GM20431 (cell line): ENCODE data around the gene UNC93B1.

Source experiments
- in situ Hi-C: fragments of 300-500 bp; cut with MseI, MboI; formaldehyde crosslinking; loops from one replicate; pipeline ENCODE4 v1.15.0; 2020; ENCODE audit warnings: low sequenced_read_pairs; ENCODE audit not compliant: unreplicated experiment

Gene UNC93B1, protein sequence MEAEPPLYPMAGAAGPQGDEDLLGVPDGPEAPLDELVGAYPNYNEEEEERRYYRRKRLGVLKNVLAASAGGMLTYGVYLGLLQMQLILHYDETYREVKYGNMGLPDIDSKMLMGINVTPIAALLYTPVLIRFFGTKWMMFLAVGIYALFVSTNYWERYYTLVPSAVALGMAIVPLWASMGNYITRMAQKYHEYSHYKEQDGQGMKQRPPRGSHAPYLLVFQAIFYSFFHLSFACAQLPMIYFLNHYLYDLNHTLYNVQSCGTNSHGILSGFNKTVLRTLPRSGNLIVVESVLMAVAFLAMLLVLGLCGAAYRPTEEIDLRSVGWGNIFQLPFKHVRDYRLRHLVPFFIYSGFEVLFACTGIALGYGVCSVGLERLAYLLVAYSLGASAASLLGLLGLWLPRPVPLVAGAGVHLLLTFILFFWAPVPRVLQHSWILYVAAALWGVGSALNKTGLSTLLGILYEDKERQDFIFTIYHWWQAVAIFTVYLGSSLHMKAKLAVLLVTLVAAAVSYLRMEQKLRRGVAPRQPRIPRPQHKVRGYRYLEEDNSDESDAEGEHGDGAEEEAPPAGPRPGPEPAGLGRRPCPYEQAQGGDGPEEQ

DNA sequence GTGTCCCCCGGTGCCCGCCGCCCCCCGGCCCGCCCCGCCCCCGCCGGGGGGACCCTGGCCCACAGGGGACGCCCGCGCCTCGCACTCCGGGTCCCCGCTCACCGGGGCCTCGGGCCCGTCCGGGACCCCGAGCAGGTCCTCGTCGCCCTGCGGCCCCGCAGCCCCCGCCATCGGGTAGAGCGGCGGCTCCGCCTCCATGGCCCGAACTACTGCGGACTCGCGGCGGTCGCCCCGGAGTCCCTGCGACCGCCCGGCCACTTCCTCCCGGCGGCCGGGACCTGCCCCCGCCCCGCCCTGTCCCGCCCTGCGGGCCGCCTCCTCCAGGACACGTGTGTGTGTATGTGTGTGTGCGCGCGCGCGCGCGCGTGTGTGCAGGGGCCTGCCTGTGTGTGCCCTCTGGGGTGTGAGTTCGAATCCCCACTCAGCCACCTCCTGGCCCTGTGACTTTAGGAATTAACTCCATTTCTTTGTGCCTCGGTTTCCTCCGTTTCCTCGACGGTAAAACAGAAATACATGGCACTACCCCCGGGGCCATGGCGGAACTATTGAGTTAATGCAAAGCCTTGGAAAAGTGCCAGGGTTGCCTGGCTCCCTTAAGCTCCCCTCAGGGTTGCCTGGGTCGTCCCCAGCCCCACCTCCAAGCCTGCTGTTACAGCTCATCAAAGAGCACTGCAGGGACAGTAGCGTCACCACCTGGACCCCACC, at the start of gene UNC93B1:
Gene UNC93B1 (minus strand): TSS at position 252 of the 705 bp plus-strand sequence. CDS start 54 bp downstream, at position 198.
- in situ Hi-C loops = loop anchor here (10.0 kb wide), 1 partner anchor 191 kb away; no protein-coding TSS in a partner anchor

DNA sequence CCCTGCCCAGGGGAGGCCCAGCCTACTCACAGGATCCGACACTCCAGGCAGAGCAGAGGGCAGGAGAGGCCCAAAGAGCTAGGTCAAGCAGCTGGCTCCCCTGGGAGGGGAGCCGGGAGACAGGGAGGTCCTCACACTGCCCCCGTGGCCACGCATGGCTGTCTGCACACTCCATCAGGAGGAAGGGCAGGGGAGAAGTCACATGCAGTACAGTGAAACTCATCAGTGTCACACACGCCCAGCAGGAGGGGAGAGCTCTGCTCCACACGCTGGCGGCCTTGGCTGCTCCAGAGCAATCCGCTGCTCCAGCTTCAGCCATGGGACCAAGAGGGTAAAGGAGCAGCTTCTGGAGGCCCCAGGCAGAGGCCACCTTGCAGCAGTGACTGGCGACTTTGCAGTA, 49.2 kb upstream of the UNC93B1 start:
- in situ Hi-C loops = no loop called here

DNA sequence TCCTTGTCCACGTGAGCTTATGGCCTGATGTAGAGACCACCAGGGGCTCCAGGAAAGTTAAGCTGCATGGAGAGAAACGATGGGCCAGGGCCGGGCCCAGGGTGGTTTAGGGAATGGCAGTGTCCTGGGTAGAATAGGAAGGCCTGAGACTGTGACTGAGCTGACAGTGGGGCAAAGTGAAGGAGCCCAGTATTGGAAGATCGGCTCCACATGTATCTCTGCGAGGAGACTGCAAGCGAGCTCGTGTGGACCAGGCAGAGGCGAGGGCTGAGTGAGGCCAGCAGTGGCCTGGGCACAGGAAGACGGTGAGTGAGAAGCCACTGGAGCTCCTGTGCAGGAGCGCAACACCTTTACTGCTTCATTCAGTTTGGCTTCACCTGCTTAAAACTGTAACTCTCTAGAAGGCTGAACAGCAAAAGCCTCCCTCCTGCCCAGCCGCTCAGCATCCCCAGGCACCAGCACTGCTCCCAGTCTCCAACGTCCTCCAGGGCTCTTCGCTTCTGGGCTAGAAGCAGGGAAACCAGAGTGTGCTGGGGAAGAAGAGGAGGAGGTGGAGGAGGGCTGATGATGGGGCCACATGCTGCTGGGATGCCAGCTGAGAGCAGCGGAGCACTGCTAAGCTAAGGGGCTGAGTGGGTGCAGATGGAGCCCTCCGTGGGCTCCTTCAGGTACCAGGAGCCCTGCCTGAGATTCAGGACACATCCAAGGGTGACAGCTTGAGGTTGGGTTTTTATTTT, 48.4 kb upstream of the UNC93B1 start:
- in situ Hi-C loops = no loop called here

DNA sequence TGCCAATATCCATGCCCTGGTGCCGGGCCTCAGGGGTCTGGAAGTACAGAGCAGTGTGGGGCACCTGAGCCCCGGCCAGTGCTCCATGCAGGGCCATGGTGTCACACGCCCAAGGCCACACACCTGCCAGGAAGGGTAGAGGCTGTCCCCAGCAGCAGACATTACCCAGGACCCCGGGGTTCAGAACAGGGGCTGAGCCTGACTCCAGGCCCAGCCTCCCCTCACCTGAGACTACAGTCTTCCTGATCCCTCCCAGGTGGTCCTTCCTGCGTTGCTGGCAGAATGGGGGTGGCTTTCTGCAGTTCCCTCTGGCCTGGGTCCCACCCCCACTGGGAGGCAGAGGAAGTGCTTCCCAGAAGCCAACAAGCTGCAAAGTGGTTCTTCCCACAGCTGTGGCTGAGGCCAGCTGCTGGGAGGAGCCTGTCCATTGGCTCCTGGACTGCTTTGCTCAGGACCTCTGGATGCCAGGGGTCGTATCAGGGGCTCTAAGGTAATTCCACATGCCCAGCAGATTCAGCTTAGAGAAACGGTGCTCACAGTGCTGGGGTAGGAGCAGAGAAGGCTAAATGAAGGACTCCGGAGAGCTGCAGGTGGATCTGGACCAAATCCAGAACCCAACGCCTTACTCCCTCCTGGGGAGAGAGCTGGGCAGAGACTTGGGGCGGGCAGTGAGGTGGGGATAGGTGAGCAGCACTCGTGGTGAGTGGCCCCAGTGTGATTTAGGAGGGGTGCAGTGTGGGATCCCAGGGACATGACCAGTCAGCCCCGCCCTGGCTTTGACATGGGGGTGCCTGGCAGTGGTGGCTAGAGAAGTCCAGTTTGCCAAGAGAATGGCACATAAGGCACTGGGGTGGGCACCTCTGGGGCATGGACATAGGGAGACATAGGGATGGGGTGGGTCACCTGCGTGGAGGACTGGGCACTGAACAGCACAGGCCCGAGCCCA, 47.6 kb upstream of the UNC93B1 start:
- in situ Hi-C loops = no loop called here

DNA sequence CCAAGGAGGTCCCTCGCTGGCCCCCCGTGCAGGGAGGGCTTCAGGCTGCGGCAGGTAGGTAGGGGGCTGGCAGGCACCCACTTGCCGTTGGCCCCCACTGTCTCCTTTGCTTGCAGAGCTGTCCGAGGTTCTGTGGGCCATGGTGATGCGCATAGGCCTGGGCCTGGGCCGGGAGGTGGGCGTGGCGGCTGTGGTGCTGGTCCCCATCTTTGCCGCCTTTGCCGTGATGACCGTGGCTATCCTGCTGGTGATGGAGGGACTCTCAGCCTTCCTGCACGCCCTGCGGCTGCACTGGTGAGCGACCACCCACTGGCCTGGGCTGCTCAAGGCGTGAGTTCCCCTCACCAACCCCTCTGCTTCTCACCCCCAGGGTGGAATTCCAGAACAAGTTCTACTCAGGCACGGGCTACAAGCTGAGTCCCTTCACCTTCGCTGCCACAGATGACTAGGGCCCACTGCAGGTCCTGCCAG, 46.5 kb upstream of the UNC93B1 start:
- in situ Hi-C loops = no loop called here

DNA sequence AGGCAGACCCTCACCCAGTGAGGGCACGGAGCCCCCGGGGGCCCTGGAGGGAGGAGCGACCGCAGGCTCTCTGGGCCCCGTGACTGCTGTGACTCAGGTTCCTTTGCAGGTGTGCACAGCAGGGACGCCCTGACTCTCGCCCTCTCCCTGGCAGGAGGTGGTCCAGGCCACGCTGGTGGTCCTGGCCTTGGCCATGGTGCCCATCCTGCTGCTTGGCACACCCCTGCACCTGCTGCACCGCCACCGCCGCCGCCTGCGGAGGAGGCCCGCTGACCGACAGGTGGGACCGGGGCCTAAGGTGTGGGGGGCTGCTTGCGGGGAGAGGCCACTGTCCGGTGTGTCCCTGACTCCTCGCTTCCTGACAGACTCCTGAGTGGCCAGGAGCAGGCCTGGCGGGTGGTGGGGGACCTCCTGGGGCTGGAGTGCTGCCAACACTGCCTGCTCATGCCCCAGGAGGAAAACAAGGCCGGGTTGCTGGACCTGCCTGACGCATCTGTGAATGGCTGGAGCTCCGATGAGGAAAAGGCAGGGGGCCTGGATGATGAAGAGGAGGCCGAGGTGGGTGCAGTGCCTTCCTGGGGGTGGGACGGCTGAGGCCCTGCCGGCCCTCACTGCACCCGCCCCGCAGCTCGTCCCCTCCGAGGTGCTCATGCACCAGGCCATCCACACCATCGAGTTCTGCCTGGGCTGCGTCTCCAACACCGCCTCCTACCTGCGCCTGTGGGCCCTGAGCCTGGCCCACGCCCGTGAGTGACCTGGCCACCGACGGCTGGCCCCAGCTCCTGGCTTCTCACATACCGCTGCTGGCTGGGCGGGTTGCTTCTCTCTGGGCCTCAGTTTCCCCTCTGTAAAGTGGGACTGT, 45.8 kb upstream of the UNC93B1 start:
- in situ Hi-C loops = no loop called here

DNA sequence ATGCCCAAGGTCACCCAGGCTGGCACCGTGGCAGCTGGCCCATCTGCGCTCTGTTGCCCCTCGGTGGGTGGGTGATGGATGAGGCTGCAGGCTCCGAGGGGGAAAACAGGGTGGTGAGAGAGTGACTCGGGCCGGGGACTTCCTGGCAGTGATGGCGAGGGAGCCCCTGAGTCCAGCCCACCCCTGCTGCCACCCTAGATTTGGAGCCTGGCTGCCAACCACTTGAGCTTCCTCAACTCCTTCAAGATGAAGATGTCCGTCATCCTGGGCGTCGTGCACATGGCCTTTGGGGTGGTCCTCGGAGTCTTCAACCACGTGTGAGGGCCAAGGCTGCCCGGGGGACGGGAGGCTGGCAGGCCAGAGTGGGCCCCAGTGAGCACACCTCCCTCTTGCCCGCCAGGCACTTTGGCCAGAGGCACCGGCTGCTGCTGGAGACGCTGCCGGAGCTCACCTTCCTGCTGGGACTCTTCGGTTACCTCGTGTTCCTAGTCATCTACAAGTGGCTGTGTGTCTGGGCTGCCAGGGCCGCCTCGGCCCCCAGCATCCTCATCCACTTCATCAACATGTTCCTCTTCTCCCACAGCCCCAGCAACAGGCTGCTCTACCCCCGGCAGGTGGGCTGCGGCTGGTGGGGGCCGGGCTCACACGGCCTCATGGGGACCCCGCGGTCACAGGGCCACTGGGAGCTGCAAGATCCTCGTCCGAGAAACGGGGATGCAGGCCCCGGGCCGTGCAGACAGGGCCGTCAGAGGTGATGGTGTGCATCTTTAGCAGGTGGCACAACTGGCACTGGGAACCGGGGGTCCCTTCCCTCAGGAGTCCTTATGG, 45.0 kb upstream of the UNC93B1 start:
- in situ Hi-C loops = no loop called here

DNA sequence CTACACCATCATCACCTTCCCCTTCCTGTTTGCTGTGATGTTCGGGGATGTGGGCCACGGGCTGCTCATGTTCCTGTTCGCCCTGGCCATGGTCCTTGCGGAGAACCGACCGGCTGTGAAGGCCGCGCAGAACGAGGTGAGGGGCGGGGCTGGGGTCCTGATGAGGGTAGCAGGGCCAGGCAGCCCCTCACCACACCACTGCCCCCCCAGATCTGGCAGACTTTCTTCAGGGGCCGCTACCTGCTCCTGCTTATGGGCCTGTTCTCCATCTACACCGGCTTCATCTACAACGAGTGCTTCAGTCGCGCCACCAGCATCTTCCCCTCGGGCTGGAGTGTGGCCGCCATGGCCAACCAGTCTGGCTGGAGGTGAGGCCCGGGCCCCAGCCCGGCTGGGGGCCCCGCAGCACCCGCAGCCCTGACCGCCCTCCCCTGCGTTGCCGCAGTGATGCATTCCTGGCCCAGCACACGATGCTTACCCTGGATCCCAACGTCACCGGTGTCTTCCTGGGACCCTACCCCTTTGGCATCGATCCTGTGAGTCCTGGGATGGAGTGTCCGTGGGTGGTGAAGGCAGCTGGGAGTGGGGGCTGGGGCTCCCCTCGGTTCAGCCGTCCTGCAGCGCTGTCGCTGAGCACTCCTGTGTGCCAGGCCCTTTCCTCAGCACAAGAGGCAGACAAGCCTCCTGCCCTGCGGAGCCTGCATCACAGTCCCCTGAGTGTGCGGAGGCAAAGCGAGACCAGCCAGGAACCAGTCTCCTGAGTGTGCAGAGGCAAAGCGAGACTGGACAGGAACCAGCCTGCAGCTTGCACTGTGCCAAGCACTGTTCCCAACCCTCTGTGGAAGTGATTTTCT, 43.8 kb upstream of the UNC93B1 start:
- in situ Hi-C loops = no loop called here

DNA sequence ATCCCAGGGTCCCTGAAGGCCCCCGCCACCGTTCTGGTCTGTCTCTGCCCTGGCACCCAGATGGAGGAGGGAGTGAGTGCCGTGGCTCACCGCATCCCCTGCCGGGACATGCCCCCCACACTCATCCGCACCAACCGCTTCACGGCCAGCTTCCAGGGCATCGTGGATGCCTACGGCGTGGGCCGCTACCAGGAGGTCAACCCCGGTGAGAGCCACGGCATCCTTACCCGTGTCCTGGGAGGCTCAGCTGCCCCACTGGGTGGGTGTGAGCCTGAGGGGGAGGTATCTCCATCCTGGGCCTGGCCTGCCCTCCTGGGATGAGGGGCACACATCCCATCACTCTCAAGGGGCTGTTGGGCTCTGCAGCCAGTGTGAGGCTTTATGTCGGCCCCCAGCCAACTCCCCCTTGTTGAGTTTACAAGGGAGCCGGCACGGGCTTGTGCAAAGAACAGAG, 41.0 kb upstream of the UNC93B1 start:
- in situ Hi-C loops = no loop called here

DNA sequence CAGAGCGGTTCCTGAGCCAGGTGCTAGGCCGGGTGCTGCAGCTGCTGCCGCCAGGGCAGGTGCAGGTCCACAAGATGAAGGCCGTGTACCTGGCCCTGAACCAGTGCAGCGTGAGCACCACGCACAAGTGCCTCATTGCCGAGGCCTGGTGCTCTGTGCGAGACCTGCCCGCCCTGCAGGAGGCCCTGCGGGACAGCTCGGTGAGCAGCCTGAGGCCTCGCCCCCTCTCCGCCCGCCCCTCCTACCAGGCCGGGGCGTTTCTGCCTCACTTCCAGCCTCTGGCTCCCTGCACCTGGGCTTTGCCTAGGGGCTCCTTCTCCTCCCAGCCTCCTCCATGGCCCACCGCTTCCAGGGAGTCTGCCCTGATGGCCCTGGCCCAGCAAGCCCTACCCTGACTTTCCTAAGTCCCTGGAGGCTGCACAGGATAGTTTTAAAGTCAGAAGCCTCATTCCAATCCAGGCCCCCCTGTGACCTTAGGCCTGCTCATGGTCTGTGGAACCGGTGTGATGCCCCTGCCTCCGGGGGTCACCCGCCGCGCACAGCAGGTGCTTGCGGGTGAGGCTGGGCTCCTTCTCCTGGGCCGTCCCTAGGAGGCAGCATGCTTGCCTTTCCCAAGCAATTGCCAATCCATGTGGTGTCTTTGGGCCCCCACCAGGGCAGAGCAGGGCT, 40.4 kb upstream of the UNC93B1 start:
- in situ Hi-C loops = no loop called here

DNA sequence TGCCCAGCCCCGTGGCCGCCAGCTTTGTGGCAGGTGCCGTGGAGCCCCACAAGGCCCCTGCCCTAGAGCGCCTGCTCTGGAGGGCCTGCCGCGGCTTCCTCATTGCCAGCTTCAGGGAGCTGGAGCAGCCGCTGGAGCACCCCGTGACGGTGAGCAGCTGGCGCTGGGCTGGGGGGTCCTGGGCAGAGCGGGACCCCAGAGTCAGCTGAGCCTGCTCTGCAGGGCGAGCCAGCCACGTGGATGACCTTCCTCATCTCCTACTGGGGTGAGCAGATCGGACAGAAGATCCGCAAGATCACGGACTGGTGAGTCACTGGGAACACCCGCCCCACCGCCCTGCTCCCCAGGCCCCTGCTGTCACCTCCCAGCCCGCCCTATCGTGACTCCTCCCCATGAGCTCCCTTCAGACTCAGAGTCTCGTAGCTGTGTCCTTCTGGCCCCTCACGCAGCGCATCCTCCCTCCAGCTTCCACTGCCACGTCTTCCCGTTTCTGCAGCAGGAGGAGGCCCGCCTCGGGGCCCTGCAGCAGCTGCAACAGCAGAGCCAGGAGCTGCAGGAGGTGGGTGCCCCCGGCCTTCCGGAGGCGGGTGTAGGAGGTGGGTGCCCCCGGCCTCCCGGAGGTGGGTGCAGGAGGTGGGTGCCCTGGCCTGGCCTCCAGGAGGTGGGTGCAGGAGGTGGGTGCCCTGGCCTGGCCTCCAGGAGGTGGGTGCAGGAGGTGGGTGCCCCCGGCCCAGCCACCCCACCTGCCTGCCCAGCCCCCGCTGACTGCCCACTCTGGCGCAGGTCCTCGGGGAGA, 39.6 kb upstream of the UNC93B1 start:
- in situ Hi-C loops = no loop called here

DNA sequence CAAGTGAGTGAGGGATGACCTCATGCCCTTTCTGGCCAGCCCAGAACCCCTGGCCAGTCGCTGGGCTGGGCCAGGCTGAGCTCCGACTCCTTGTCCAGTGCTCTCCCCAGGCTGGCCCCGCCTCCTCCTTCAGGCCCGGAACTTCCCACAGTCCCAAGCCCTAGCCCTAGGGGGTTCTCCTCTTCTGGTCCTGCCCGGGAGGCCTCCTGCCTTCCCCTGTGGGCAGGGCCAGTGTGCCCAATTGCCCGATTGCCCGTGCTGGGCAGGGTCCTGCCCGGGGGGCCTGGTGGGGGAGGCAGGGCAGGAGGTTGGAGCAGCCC, 39.1 kb upstream of the UNC93B1 start:
- in situ Hi-C loops = no loop called here

DNA sequence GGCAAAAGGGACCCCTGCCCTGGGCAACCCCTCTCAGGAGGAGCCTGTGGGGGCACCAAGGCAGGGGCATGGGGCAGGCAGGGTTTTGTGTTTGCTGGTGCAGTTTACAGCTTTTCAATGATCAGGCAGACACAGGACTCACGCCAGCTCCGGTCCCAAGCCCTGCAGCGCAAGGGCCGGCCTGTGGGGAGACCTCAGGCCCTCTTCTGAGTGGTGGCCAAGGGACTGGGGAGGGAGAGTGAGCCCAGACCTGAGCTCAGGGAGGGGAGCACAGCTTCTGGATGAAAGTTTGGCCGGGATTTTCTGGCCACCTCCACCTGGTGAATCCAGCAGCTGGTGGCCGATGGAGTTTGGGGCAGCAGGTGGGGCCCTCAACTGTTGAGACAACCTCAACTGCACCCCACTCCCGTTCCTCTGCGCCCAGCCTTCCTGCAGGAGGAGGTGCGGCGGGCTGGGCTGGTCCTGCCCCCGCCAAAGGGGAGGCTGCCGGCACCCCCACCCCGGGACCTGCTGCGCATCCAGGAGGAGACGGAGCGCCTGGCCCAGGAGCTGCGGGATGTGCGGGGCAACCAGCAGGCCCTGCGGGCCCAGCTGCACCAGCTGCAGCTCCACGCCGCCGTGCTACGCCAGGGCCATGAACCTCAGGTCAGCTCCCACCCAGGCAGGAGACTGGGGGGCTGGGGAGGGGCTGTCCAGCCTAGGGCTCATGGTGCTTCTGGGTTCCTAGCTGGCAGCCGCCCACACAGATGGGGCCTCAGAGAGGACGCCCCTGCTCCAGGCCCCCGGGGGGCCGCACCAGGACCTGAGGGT, 38.5 kb upstream of the UNC93B1 start:
- in situ Hi-C loops = no loop called here

DNA sequence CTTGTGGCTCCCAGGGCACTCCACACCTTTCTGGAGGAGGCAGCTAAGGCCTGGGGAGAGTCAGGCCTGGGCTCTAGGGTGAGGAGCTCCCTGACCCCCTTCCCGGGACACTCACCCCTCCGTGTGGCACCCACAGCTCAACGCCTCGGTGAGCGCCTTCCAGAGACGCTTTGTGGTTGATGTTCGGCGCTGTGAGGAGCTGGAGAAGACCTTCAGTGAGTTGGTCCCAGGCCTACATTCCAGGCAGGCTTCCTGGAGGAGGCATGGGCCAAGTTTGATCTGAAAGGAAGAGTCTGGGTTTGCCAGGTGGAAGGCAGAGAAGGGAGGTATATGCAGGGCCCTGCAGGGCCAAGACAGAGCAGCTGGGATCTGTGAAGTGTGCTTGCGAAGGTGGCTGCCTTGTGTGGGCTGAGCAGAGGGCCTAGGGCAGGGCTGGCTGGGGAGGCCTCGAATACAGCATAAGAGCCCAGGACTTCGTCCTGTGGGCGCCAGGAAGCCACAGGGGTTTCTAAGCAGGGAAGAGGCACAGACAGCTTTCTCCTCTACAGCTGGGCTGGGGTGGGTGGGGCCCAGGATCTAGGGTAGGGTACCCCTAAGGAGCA, 37.8 kb upstream of the UNC93B1 start:
- in situ Hi-C loops = no loop called here
